CMK (cell line): ENCODE measurements around the gene GRAMD1A.
A peak's percentile ranks its signal among the peaks of the same experiment; 100 is the strongest.
"Not testable (repeated sequence)": the region's sequence is repeated elsewhere in the genome, so short reads cannot be mapped to it uniquely, and the experiment has no call there.

Experiments used
- DNase-seq: peaks from one replicate; pipeline ENCODE4 v3.0.0-alpha.2; 2010; ENCODE audit warnings: low read depth

GRAMD1A gene

DNA sequence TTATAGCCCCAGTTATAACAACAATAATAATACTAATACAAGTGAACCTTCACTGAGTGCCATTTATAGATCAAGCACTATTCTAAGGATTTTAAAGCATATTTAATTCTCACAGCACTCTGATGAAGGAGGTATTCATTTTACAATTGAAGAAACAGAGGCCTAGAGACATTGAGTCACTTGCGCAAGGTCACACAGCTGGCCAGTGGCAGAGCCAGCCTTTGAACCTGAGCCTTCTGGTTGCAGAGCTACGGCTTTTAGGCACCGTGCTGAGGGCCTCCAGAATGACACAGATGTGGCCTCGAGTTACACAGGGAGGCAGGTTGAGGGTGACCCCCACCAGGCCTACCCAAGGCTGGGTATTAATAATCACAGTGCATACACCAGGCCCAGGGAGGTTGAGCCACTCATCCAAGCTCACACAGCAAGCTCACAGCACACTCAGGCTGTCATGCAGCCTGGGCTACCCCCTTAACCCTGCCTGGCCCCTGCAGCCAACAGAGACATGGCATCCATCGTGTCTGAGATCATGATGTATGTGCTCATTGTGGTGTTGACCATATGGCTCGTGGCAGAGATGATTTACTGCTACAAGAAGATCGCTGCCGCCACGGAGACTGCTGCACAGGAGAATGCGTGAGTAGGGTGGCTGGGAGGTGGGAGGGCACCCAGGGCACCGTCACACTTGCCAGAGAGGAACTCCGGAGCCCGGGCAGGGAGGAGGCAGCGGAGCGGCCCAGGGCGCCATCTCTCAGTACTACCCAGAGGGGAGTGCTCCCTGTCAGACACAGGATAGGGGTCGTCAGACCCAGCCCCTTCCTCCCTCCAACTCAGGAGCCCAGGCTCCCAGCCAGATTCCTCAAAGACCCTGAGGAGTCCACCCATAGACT, 38.7 kb downstream of the GRAMD1A start:
- DNase-seq, result peak; percentile 45

- DNase-seq, result peak; percentile 36
Measured at GRCh38 chr19:35039881-35040825, 40.0 kb downstream of the GRAMD1A start.

DNA sequence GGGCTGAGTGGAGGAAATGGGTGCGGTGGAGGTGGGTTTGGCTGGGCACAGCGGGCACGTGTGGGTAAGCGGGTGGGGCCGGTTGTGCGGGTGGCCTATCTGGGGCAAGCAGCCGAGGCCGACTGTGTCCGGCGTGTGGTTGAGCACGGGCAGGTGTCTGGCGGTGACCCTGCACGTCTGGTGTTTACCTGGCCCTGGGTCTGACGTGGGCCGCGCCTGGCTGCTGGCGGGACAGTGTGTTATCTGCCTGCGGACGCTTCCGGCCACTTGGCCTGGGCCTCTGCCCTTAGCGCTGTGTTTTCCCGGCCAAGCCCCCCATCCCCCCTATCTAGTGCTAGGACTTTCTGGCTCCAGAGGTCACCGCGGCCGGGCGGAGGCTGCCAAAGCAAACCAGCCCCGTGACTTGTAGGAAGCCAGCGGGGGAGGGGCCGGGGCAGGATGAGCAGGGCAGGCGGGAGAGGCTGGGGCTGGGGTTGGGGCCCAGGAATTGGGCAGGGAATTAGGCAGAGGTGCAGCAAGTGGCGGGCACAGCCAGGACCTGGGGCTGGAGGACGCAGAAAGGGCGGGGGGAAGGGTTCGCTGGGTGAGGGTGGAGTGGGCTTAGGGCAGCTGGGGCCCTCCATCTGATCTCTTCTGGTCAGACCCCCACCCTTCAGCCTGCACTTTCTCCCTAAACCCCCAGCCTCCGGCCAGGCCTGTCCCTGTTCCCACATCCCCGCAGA, 40.9 kb downstream of the GRAMD1A start:
- peak; percentile 92 for DNase-seq

DNA sequence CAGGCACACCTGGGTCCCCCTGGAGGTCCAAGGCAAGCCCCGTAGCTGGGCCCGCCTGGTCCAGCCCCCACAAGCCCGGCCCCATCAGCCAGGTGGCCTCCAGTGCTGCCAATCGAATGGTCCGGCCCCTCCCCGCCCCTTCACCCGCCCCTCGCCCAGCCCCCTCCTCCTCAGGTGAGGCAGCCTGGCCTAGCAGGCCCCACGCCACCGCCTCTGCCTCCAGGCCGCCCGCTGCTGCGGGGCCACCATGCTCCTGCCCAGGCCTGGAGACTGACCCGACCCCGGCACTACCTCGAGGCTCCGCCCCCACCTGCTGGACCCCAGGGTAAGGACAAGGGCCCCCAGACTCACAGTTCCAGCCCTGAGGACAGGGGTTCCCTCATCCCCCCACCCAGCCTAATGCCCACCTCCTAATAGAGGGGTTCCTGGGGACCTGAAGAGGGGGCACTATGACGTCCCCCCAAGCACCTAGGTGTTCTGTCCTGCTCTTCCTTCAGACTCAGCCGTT, 41.5 kb downstream of the GRAMD1A start, which contains the start of gene HPN:
HPN (plus strand) TSS at position 174 of the 508 bp plus-strand sequence. CDS start 786 bp downstream, outside the sequence.
- no peak for DNase-seq

GRCh38 chr19:35042056-35042730, 42.1 kb downstream of the GRAMD1A start:
- no peak for DNase-seq

GRCh38 chr19:35042954-35043604, 43.0 kb downstream of the GRAMD1A start:
- DNase-seq, result no peak

GRCh38 chr19:35043906-35044305, 43.8 kb downstream of the GRAMD1A start:
- DNase-seq, result no peak

DNA sequence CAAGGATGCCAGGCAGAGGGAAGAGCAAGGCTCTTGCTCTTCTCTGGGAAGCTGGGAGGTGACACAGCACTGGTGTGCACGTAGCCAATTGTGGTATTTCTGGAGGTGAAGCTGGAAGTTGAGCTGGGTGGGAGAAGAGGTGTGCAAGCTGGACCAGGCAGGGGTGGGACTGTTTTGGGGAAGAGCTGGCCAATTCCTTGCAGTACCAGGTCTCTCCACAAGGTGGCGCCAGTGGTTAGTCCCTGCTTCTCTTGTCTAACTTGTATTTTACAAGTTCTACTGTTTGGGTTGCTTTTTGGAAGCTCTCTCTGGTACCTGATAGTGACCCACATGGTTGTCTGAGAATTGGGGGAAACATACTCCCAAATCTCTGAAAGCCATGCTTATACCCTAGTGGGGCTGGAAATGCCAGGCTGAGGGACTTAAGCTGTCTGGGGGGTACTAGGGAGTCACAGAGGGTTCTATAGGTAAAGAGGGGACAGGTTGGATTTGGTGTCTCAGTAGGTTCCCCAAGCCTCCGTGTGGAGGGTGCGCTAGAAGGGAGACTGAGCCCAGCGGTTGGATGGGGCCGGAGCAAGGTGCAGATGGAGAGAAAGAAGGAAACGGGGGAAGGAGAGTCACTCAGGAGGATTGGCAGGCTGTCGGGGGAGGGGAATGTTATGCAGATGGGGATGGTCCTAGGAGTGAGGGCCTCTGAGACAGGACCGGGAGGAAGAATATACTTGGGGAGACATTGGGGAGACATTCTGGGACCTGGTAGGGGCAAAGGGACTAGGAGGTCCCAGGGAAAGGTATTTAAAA, 44.4 kb downstream of the GRAMD1A start:
- peak; percentile 44 for DNase-seq

- DNase-seq, result peak; percentile 68
Measured at GRCh38 chr19:35045667-35046300, 45.7 kb downstream of the GRAMD1A start.

GRCh38 chr19:35046461-35046860, 46.3 kb downstream of the GRAMD1A start:
- DNase-seq, result no peak

GRCh38 chr19:35048911-35049411, 48.8 kb downstream of the GRAMD1A start:
- no peak for DNase-seq

- DNase-seq, result no peak
Measured at GRCh38 chr19:35049456-35049855, 49.3 kb downstream of the GRAMD1A start.

GRCh38 chr19:35050662-35051061, 50.5 kb downstream of the GRAMD1A start:
- not testable (repeated sequence) for DNase-seq

DNA sequence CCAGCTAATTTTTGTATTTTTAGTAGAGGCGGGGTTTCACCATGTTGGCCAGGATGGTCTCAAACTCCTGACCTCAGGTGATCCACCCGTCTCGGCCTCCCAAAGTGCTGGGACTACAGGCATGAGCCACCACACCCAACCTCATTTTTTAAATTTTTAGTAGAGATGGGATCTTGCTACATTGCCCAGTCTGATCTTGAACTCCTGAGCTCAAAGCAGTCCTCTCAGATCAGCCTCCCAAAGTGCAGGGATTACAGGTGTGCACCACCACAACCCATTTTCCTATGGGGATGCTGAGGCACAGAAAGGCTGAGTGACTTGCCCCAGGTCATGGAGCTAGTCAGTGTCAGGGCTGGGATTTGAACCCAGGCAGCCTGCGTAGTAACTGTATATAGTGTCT, 51.1 kb downstream of the GRAMD1A start:
- not testable (repeated sequence) for DNase-seq

GRCh38 chr19:35051796-35052195, 51.7 kb downstream of the GRAMD1A start:
- DNase-seq, result no peak

DNA sequence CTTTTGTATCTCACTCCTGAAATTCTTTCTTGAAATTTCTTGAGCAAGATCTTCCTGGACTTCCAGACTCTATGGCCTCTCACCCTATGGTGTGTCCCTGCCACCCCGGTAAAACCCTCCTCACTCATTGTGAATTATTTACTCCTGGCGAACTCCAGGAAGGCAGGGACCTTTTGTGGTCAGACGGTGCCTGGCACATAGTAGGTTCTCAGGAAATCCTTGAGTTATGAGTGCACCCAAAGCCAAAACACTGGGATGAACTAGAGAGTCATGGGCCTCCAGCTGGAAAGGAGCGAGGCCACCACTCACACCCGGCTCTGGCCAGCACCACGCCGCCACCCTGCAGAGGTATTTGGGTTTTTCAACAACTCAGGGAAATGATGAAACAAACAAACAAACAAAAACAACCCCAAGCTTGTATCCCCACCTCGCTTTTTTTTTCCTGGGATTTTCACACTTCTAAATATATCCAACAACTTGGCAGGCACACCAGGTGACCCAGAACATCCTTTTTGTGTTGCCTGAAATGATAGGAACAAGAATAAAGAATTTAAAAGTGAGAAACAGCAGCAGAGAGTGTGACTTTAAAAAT, 52.6 kb downstream of the GRAMD1A start:
- DNase-seq, result no peak

- DNase-seq, result no peak
Measured at GRCh38 chr19:35053667-35054293, 53.7 kb downstream of the GRAMD1A start.

GRCh38 chr19:35054626-35055025, 54.5 kb downstream of the GRAMD1A start:
- no peak for DNase-seq
